Measurements from ENCODE around the gene MAMDC4. TPM values are rescaled to one million over a fixed set of nuclear protein-coding genes. Genes with fewer than 3 reads are reported as not detected.
"Not testable (repeated sequence)": the region's sequence is repeated elsewhere in the genome, so short reads cannot be mapped to it uniquely, and the experiment has no call there.

The MAMDC4 gene
- total RNA-seq, result 10 to 100 TPM; 12.5 to 13.6 TPM

GRCh38 chr9:136851941-136852663 is at the start of gene MAMDC4:
TSS of gene MAMDC4 (plus strand) at chr9:136852346. CDS start at chr9:136852417, 71 bp downstream.
- CTCF ChIA-PET, result no interaction called here
- Mint-ChIP-seq H3K27ac (peak within 1 kb of the TSS; percentile 21), H3K36me3 (ENCODE audit: low read depth) (peaks cover 7% of the 10 kb centered on the region), H3K4me1 (peaks cover 14% of the 10 kb centered on the region), H3K27me3 (peaks cover 7% of the 10 kb centered on the region), H3K4me3 (no peak within 1 kb of the TSS), H3K9me3 (no peaks in the 10 kb centered on the region)
- no peak for DNase-seq
- POLR2A ChIA-PET, result interaction anchor here (1.5 kb wide), 1 partner anchor 29 kb away, joined by 3 read pairs; no protein-coding TSS in a partner anchor

- DNase-seq; H3K36me3 Mint-ChIP-seq (ENCODE audit: low read depth); H3K9me3 Mint-ChIP-seq; H3K4me3 Mint-ChIP-seq; POLR2A ChIA-PET; H3K27ac Mint-ChIP-seq: not testable (repeated sequence)
- CTCF ChIA-PET, result interaction anchor here (0.7 to 8.6 kb wide), 2 partner anchors 10 to 232 kb away, joined by 3 to 46 read pairs; no protein-coding TSS in a partner anchor
- Mint-ChIP-seq H3K4me1 (peaks cover 29% of the 10 kb centered on the region), H3K27me3 (peaks cover 19% of the 10 kb centered on the region)
These were observed 49.1 kb upstream of the MAMDC4 start for GRCh38 chr9:136803009-136803550.

GRCh38 chr9:136803551-136804508 is 48.3 kb upstream of the MAMDC4 start:
- H3K27ac Mint-ChIP-seq, result no peak overlapping the region
- H3K36me3 Mint-ChIP-seq (ENCODE audit: low read depth), result peaks cover 3% of the 10 kb centered on the region
- H3K27me3 Mint-ChIP-seq, result peaks cover 19% of the 10 kb centered on the region
- DNase-seq, result no peak
- POLR2A ChIA-PET, result interaction anchor here (1.9 kb wide), 1 partner anchor 437 kb away, joined by 4 read pairs; the partner anchor contains the start of gene TUBB4B
- H3K4me1 Mint-ChIP-seq, result peaks cover 31% of the 10 kb centered on the region
- CTCF ChIA-PET, result interaction anchor here (8.6 kb wide), 1 partner anchor 11 kb away, joined by 46 read pairs; no protein-coding TSS in a partner anchor
- H3K9me3 Mint-ChIP-seq, result no peaks in the 10 kb centered on the region
- no peak overlapping the region for H3K4me3 Mint-ChIP-seq

- ChIA-PET CTCF (interaction anchor here (1.2 to 8.6 kb wide), 2 partner anchors 12 to 14 kb away, joined by 4 to 46 read pairs; partner anchors contain the start of gene TMEM141), POLR2A (interaction anchor here (1.9 kb wide), 1 partner anchor 436 kb away, joined by 4 read pairs; the partner anchor contains the start of gene TUBB4B)
- Mint-ChIP-seq H3K9me3 (no peaks in the 10 kb centered on the region), H3K4me3 (no peak overlapping the region), H3K27me3 (peaks cover 19% of the 10 kb centered on the region), H3K27ac (no peak overlapping the region), H3K36me3 (ENCODE audit: low read depth) (peaks cover 8% of the 10 kb centered on the region), H3K4me1 (peaks cover 39% of the 10 kb centered on the region)
- no peak for DNase-seq
These were observed 47.5 kb upstream of the MAMDC4 start for GRCh38 chr9:136804509-136805206.

GRCh38 chr9:136805207-136805740 is 46.9 kb upstream of the MAMDC4 start:
- Mint-ChIP-seq H3K4me1 (peaks cover 41% of the 10 kb centered on the region), H3K27me3 (peaks cover 17% of the 10 kb centered on the region), H3K27ac (no peak overlapping the region), H3K4me3 (no peak overlapping the region), H3K36me3 (ENCODE audit: low read depth) (peaks cover 14% of the 10 kb centered on the region), H3K9me3 (no peaks in the 10 kb centered on the region)
- ChIA-PET POLR2A (interaction anchor here (1.9 to 3.7 kb wide), 2 partner anchors 14 to 436 kb away, joined by 4 to 18 read pairs; partner anchors contain the start of genes TMEM141 and TUBB4B), CTCF (interaction anchor here (1.2 to 8.6 kb wide), 4 partner anchors 12 to 230 kb away, joined by 4 to 46 read pairs (median 24); partner anchors contain the start of genes AJM1 and TMEM141)
- DNase-seq, result no peak

GRCh38 chr9:136806067-136806466 is 46.1 kb upstream of the MAMDC4 start:
- Mint-ChIP-seq H3K4me1 (peaks cover 37% of the 10 kb centered on the region), H3K9me3 (no peaks in the 10 kb centered on the region), H3K36me3 (ENCODE audit: low read depth) (peaks cover 19% of the 10 kb centered on the region), H3K27me3 (peaks cover 11% of the 10 kb centered on the region), H3K4me3 (peak overlapping the region; percentile 87), H3K27ac (no peak overlapping the region)
- DNase-seq, result no peak
- POLR2A ChIA-PET, result interaction anchor here (1.2 to 3.7 kb wide), 5 partner anchors 8 to 229 kb away, joined by 7 to 18 read pairs (median 11); partner anchors contain the start of genes AJM1 and TMEM141
- CTCF ChIA-PET, result interaction anchor here (1.2 to 8.6 kb wide), 4 partner anchors 13 to 229 kb away, joined by 4 to 46 read pairs (median 24); partner anchors contain the start of genes AJM1 and TMEM141

- peaks cover 35% of the 10 kb centered on the region for H3K4me1 Mint-ChIP-seq
- ChIA-PET POLR2A (interaction anchor here (0.7 to 3.7 kb wide), 17 partner anchors 8 to 434 kb away, joined by 3 to 18 read pairs (median 5); partner anchors contain the start of genes AJM1, CLIC3, FUT7 and SAPCD2), CTCF (interaction anchor here (1.8 to 8.6 kb wide), 4 partner anchors 9 to 228 kb away, joined by 4 to 46 read pairs (median 24); partner anchors contain the start of gene AJM1)
- H3K27ac Mint-ChIP-seq, result peak overlapping the region; percentile 56
- peaks cover 20% of the 10 kb centered on the region for H3K36me3 Mint-ChIP-seq (ENCODE audit: low read depth)
- peak overlapping the region; percentile 87 for H3K4me3 Mint-ChIP-seq
- DNase-seq, result no peak
- no peaks in the 10 kb centered on the region for H3K9me3 Mint-ChIP-seq
- peaks cover 7% of the 10 kb centered on the region for H3K27me3 Mint-ChIP-seq
These were observed 45.4 kb upstream of the MAMDC4 start for GRCh38 chr9:136806631-136807201.

GRCh38 chr9:136807281-136808074 is 44.7 kb upstream of the MAMDC4 start, which contains the start of gene RABL6:
TSS of gene RABL6 (plus strand) at chr9:136807948. CDS start at chr9:136808197, 249 bp downstream.
- Mint-ChIP-seq H3K9me3 (no peaks in the 10 kb centered on the region), H3K36me3 (ENCODE audit: low read depth) (peaks cover 22% of the 10 kb centered on the region), H3K27ac (peak within 1 kb of the TSS; percentile 76), H3K4me1 (peaks cover 37% of the 10 kb centered on the region), H3K4me3 (peak within 1 kb of the TSS; percentile 87), H3K27me3 (peaks cover under 1% of the 10 kb centered on the region)
- ChIA-PET POLR2A (interaction anchor here (0.7 to 3.7 kb wide), 22 partner anchors 9 to 433 kb away, joined by 3 to 18 read pairs (median 4); partner anchors contain the start of genes AJM1, CCDC183, CLIC3 and FBXW5), CTCF (interaction anchor here (0.6 to 8.6 kb wide), 6 partner anchors 10 to 228 kb away, joined by 3 to 46 read pairs (median 8); partner anchors contain the start of gene AJM1)
- DNase-seq, result peak; percentile 84

- H3K9me3 Mint-ChIP-seq, result no peaks in the 10 kb centered on the region
- no peaks in the 10 kb centered on the region for H3K27me3 Mint-ChIP-seq
- H3K4me3 Mint-ChIP-seq, result peak overlapping the region; percentile 78
- DNase-seq, result peak; percentile 48
- peaks cover 30% of the 10 kb centered on the region for H3K36me3 Mint-ChIP-seq (ENCODE audit: low read depth)
- peak overlapping the region; percentile 74 for H3K27ac Mint-ChIP-seq
- CTCF ChIA-PET, result interaction anchor here (0.6 to 8.6 kb wide), 8 partner anchors 10 to 227 kb away, joined by 3 to 46 read pairs (median 4); partner anchors contain the start of gene AJM1
- peaks cover 45% of the 10 kb centered on the region for H3K4me1 Mint-ChIP-seq
- POLR2A ChIA-PET, result interaction anchor here (0.8 to 3.7 kb wide), 21 partner anchors 8 to 432 kb away, joined by 3 to 18 read pairs (median 5); partner anchors contain the start of genes AJM1, CCDC183, CLIC3 and FBXW5
These were observed 43.9 kb upstream of the MAMDC4 start for GRCh38 chr9:136808075-136808805.

GRCh38 chr9:136808806-136809158 is 43.4 kb upstream of the MAMDC4 start:
- no peaks in the 10 kb centered on the region for H3K9me3 Mint-ChIP-seq
- POLR2A ChIA-PET, result interaction anchor here (1.0 to 3.7 kb wide), 6 partner anchors 9 to 94 kb away, joined by 3 to 18 read pairs (median 8); partner anchors contain the start of genes AJM1 and TMEM141
- H3K27ac Mint-ChIP-seq, result peak overlapping the region; percentile 74
- CTCF ChIA-PET, result interaction anchor here (0.5 to 8.6 kb wide), 7 partner anchors 11 to 226 kb away, joined by 3 to 46 read pairs (median 4); partner anchors contain the start of gene AJM1
- H3K36me3 Mint-ChIP-seq (ENCODE audit: low read depth), result peaks cover 35% of the 10 kb centered on the region
- H3K27me3 Mint-ChIP-seq, result no peaks in the 10 kb centered on the region
- no peak for DNase-seq
- H3K4me1 Mint-ChIP-seq, result peaks cover 50% of the 10 kb centered on the region
- peak overlapping the region; percentile 66 for H3K4me3 Mint-ChIP-seq
